NAMALWA (cell line): ENCODE results near the gene TIMP3.
"Not testable (repeated sequence)": the region's sequence is repeated elsewhere in the genome, so short reads cannot be mapped to it uniquely, and the experiment has no call there.

Experiments
- DNase-seq: peaks from one replicate; pipeline ENCODE4 v3.0.0-alpha.2; 2015; ENCODE audit warnings: low spot score

TIMP3 gene

GRCh38 chr22:32801537-32802236 lies at the start of gene TIMP3:
Gene TIMP3, plus strand, starts transcription at chr22:32801705. Its CDS starts 297 bp downstream, at chr22:32802002.
- no peak for DNase-seq

- no peak for DNase-seq
These were observed 49.2 kb upstream of the TIMP3 start for GRCh38 chr22:32752326-32752725.

- no peak for DNase-seq
These were observed 48.5 kb upstream of the TIMP3 start for GRCh38 chr22:32752816-32753520.

GRCh38 chr22:32753591-32753990 lies 47.9 kb upstream of the TIMP3 start:
- no peak for DNase-seq

- no peak for DNase-seq
These were observed 47.0 kb upstream of the TIMP3 start for GRCh38 chr22:32754413-32755041.

- DNase-seq, result not testable (repeated sequence)
These were observed 44.3 kb upstream of the TIMP3 start for GRCh38 chr22:32757086-32757762.

- no peak for DNase-seq
These were observed 42.6 kb upstream of the TIMP3 start for GRCh38 chr22:32758866-32759385.

GRCh38 chr22:32760396-32760795 lies 41.1 kb upstream of the TIMP3 start:
- DNase-seq, result no peak

- no peak for DNase-seq
These were observed 40.7 kb upstream of the TIMP3 start for GRCh38 chr22:32760815-32761214.

GRCh38 chr22:32761251-32761903 lies 40.1 kb upstream of the TIMP3 start:
- no peak for DNase-seq

GRCh38 chr22:32764330-32765131 lies 37.0 kb upstream of the TIMP3 start:
- no peak for DNase-seq

- DNase-seq, result no peak
These were observed 36.3 kb upstream of the TIMP3 start for GRCh38 chr22:32765132-32765618.

- no peak for DNase-seq
These were observed 29.7 kb upstream of the TIMP3 start for GRCh38 chr22:32771756-32772155.

GRCh38 chr22:32775957-32776356 lies 25.5 kb upstream of the TIMP3 start:
- DNase-seq, result no peak

GRCh38 chr22:32776397-32776796 lies 25.1 kb upstream of the TIMP3 start:
- no peak for DNase-seq

- no peak for DNase-seq
These were observed 24.7 kb upstream of the TIMP3 start for GRCh38 chr22:32776802-32777201.

GRCh38 chr22:32777987-32778386 lies 23.5 kb upstream of the TIMP3 start:
- DNase-seq, result no peak

GRCh38 chr22:32780726-32781310 lies 20.7 kb upstream of the TIMP3 start:
- DNase-seq, result no peak

GRCh38 chr22:32781695-32782094 lies 19.8 kb upstream of the TIMP3 start:
- DNase-seq, result no peak

- no peak for DNase-seq
These were observed 16.0 kb upstream of the TIMP3 start for GRCh38 chr22:32785321-32786026.
